Activated T-cell treated with anti-CD3 and anti-CD28 coated beads, Interleukin-2, amount 50 U/mL, for 48 hours (primary cell): ENCODE results near the gene PSMC5.
"Not testable (repeated sequence)": the region's sequence is repeated elsewhere in the genome, so short reads cannot be mapped to it uniquely, and the experiment has no call there.

Experiments used
- DNase-seq, 2 experiments: peaks; one replicate each; pipeline ENCODE4 v3.0.0-alpha.2; 2020

Gene PSMC5

DNA sequence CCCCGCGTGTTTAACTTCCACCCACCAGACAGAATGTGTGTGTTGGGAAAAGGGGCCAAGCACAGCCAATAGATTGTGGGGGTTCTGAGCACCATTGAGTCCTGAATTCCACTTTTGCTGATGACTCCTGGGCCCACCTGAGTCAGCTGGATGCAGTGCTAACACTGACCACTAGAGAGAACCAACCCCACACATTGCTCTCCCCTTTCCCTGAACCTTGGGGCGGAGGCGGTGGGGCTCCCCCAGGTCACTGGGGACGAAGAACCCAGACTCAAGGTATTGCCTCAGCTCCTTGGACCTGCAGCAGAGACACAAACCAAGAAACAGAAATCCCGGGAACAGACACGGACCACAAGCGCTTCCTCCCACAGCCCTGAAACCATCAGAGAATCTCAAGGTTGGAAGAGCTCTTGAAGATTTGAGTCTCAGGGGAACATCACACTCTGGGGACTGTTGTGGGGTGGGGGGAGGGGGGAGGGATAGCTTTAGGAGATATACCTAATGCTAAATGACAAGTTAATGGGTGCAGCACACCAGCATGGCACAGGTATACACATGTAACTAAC lies 46.9 kb downstream of the PSMC5 start:
- not testable (repeated sequence) for DNase-seq

- not testable (repeated sequence) for DNase-seq
Measured at GRCh38 chr17:63874693-63875092, 47.5 kb downstream of the PSMC5 start.

DNA sequence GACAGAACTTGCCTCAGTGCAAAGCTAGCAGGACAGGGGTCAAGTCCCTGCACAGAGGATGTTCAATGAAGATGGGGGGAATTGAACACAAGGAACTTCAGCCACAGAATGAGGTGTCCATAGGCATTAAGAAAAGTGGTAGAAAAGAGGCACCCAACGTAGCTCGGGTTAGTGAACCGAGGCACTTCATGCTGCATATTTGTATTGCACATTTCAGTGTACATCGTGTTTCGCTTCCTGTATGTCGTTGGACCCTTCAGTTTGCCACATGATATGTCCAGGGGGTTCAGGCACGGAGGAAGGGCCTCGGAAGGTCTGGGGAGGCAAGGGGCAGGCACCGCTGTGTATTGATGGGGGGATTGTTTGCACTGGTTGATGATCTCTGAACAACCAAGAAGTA lies 51.2 kb downstream of the PSMC5 start:
- not testable (repeated sequence) for DNase-seq

DNA sequence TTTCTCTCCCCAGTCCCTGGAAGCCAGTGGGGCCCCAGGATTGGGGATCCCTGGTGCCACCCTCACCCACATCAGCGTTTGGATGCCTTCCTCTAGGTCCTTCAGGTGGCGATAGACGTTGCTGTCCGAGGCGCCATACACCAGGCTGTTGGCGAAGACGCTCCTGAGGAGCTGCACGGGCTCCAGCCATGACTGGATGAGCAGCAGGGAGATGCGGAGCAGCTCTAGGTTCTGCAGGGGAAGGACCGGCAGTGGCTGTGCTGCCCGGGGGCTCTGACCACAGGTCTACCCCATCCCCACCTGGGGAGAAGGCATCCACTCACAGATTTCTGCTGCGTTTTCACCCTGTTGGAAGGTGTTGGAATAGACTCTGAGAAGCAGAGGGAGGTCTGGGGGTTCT lies 53.5 kb downstream of the PSMC5 start:
- no peak for DNase-seq

GRCh38 chr17:63881337-63881736 lies 54.1 kb downstream of the PSMC5 start:
- not testable (repeated sequence) for DNase-seq
